22Rv1 (cell line): ENCODE measurements around the gene SKI.

Experiments
- H3K27ac ChIP-seq: fragments of 450-650 bp; 2 replicates; pipeline ENCODE4 v1.5.1; 2017
- CTCF ChIP-seq: fragments of 450-650 bp; IDR thresholded peaks from 2 replicates; pipeline ENCODE4 v1.5.1; 2017; ENCODE audit warnings: mild to moderate bottlenecking
- ZFX ChIP-seq: fragments of 450-650 bp; IDR thresholded peaks from 2 replicates; pipeline ENCODE4 v1.6.1; 2017; ENCODE audit warnings: antibody characterized with exemption, borderline replicate concordance

SKI gene

GRCh38 chr1:2288816-2289536 lies 60.9 kb downstream of the SKI start:
- TF ChIP-seq CTCF (no peak), ZFX (no peak)

GRCh38 chr1:2289607-2290006 lies 61.5 kb downstream of the SKI start:
- no peak overlapping the region for H3K27ac ChIP-seq
- no peak for TF ChIP-seq ZFX
- TF ChIP-seq CTCF: no peak

More at GRCh38 chr1:2288816-2289536, 60.9 kb downstream of the SKI start:
- H3K27ac ChIP-seq: no peak overlapping the region

GRCh38 chr1:2290171-2290578 lies 62.1 kb downstream of the SKI start:
- no peak for TF ChIP-seq ZFX
- no peak for TF ChIP-seq CTCF
- no peak overlapping the region for H3K27ac ChIP-seq

- H3K27ac ChIP-seq: no peak overlapping the region
- TF ChIP-seq CTCF (no peak), ZFX (no peak)
Measured at GRCh38 chr1:2290595-2291510, 62.7 kb downstream of the SKI start.

GRCh38 chr1:2291577-2291976 lies 63.5 kb downstream of the SKI start:
- H3K27ac ChIP-seq: no peak overlapping the region
- TF ChIP-seq CTCF (no peak), ZFX (no peak)

GRCh38 chr1:2292725-2293450 lies 64.8 kb downstream of the SKI start:
- H3K27ac ChIP-seq: no peak overlapping the region
- no peak for TF ChIP-seq CTCF
- TF ChIP-seq ZFX: no peak
